IMR-90 (cell line): ENCODE measurements around the gene ZNF300. TPM values are rescaled to one million over a fixed set of nuclear protein-coding genes. Genes with fewer than 3 reads are reported as not detected.

ENCODE experiments used
- ATAC-seq: fragments of 200-7000 bp; cut with Tn5 transposase; 2 replicates; pipeline ENCODE4 v1.9.1; 2020; ENCODE audit warnings: low read depth, mild to moderate bottlenecking, moderate library complexity
- BruUV-seq: library from RNA; stranded (reverse); fragments of 400-500 nt; replicated peaks from 2 replicates; lab custom pipeline; 2021; lab: Mats Ljungman, UMichigan
- CTCF ChIA-PET: fragments of 300-600 bp; formaldehyde crosslinking; extraction: SDS; loops from one replicate; lab custom pipeline; 2021; ENCODE audit warnings: antibody characterized with exemption; lab: Yijun Ruan, JAX
- POLR2A ChIA-PET: fragments of 300-600 bp; sonication (Branson Sonifier 250); formaldehyde crosslinking; loops from one replicate; lab custom pipeline; 2022; ENCODE audit warnings: antibody characterized with exemption; ENCODE audit not compliant: unreplicated experiment; lab: Charles Lee
- DNase-seq: peaks from one replicate; pipeline ENCODE4 v3.0.0; 2013
- H2AFZ ChIP-seq: replicated peaks from 2 replicates; pipeline ENCODE3; 2013; ENCODE audit warnings: low read length, mild to moderate bottlenecking; ENCODE audit not compliant: poor library complexity
- H2AK5ac ChIP-seq: 2 replicates; pipeline ENCODE4 v1.6.1; 2013; ENCODE audit warnings: low read depth, low read length, inconsistent platforms
- H2AK9ac ChIP-seq: replicated peaks from 2 replicates; pipeline ENCODE3; 2013; ENCODE audit warnings: mild to moderate bottlenecking, low read depth, low read length, moderate library complexity; ENCODE audit not compliant: poor library complexity
- H2BK120ac ChIP-seq: 2 replicates; pipeline ENCODE4 v1.6.1; 2013; ENCODE audit warnings: low read depth, low read length, inconsistent platforms
- H2BK15ac ChIP-seq: 3 replicates; pipeline ENCODE4 v1.6.1; 2013; ENCODE audit warnings: low read depth, low read length, inconsistent platforms
- H2BK20ac ChIP-seq: 2 replicates; pipeline ENCODE4 v1.6.1; 2013; ENCODE audit warnings: low read depth, mild to moderate bottlenecking, inconsistent platforms, low read length, moderate library complexity
- H2BK5ac ChIP-seq: 2 replicates; pipeline ENCODE4 v1.6.1; 2013; ENCODE audit warnings: mild to moderate bottlenecking, low read depth, low read length, inconsistent platforms; ENCODE audit not compliant: poor library complexity, severe bottlenecking
- H3K14ac ChIP-seq: replicated peaks from 2 replicates; pipeline ENCODE4 v1.6.1; 2013; ENCODE audit warnings: low read depth, low read length, inconsistent platforms
- H3K18ac ChIP-seq: 2 replicates; pipeline ENCODE4 v1.6.1; 2013; ENCODE audit warnings: low read depth, low read length, control low read depth
- H3K23ac ChIP-seq: 2 replicates; pipeline ENCODE4 v1.6.1; 2013; ENCODE audit warnings: low read depth, low read length, inconsistent platforms
- H3K27ac ChIP-seq: 2 replicates; pipeline ENCODE4 v1.5.1; 2013; ENCODE audit warnings: mild to moderate bottlenecking, control low read depth, low read length; ENCODE audit not compliant: insufficient read depth
- H3K27me3 ChIP-seq: 2 replicates; pipeline ENCODE4 v1.6.1; 2013; ENCODE audit warnings: low read length; ENCODE audit not compliant: control insufficient read depth, insufficient read depth
- H3K36me3 ChIP-seq: 2 replicates; pipeline ENCODE4 v1.6.1; 2013; ENCODE audit warnings: low read length, mixed read lengths; ENCODE audit not compliant: control insufficient read depth, insufficient read depth
- H3K4ac ChIP-seq: 2 replicates; pipeline ENCODE4 v1.6.1; 2013; ENCODE audit warnings: low read depth, low read length, inconsistent platforms
- H3K4me1 ChIP-seq: 2 replicates; pipeline ENCODE4 v1.6.1; 2013; ENCODE audit warnings: low read length, mixed read lengths; ENCODE audit not compliant: control insufficient read depth, insufficient read depth
- H3K4me2 ChIP-seq: 2 replicates; pipeline ENCODE4 v1.6.1; 2013; ENCODE audit warnings: low read depth, mild to moderate bottlenecking, control low read depth, low read length, moderate library complexity
- H3K4me3 ChIP-seq: 2 replicates; pipeline ENCODE4 v1.5.1; 2013; ENCODE audit warnings: low read depth, mild to moderate bottlenecking, control low read depth, low read length, moderate library complexity; ENCODE audit not compliant: insufficient read depth
- H3K56ac ChIP-seq: 2 replicates; pipeline ENCODE4 v1.6.1; 2013; ENCODE audit warnings: low read length, inconsistent platforms; ENCODE audit not compliant: insufficient read depth; ENCODE audit errors: extremely low read depth
- H3K79me1 ChIP-seq, 2 experiments: 2 replicates each; pipeline ENCODE4 v1.6.1; 2013; ENCODE audit warnings: low read length in 2 of 2, inconsistent platforms in 1 of 2, low read depth in 1 of 2
- H3K9ac ChIP-seq: 2 replicates; pipeline ENCODE4 v1.6.1; 2013; ENCODE audit warnings: low read depth, low read length, control low read depth
- H3K9me1 ChIP-seq: 2 replicates; pipeline ENCODE4 v1.6.1; 2013; ENCODE audit warnings: low read length, inconsistent platforms; ENCODE audit not compliant: insufficient read depth
- H3K9me3 ChIP-seq: 2 replicates; pipeline ENCODE4 v1.6.1; 2013; ENCODE audit warnings: low read length; ENCODE audit not compliant: control insufficient read depth, insufficient read depth
- H4K20me1 ChIP-seq: 2 replicates; pipeline ENCODE4 v1.6.1; 2013; ENCODE audit warnings: low read length, inconsistent platforms; ENCODE audit not compliant: insufficient read depth
- H4K5ac ChIP-seq: 2 replicates; pipeline ENCODE4 v1.6.1; 2013; ENCODE audit warnings: mild to moderate bottlenecking, low read depth, low read length, control low read depth
- H4K8ac ChIP-seq, 2 experiments: 2 replicates each; pipeline ENCODE4 v1.6.1; 2013; ENCODE audit warnings: low read depth in 2 of 2, low read length in 2 of 2, control low read depth in 1 of 2, inconsistent platforms in 1 of 2
- H4K91ac ChIP-seq: 2 replicates; pipeline ENCODE4 v1.6.1; 2013; ENCODE audit warnings: low read depth, low read length, inconsistent platforms; ENCODE audit not compliant: insufficient read depth
- BHLHE40 ChIP-seq: fragments of 150-350 bp; IDR thresholded peaks from 2 replicates; pipeline ENCODE4 v1.6.1; 2016; ENCODE audit warnings: mild to moderate bottlenecking, low read depth, low read length
- CHD1 ChIP-seq: IDR thresholded peaks from 2 replicates; pipeline ENCODE4 v1.6.1; 2012; ENCODE audit warnings: low read depth, low read length, improper control_type of control experiment
- RFX5 ChIP-seq: IDR thresholded peaks from 2 replicates; pipeline ENCODE4 v1.8.0; 2012; ENCODE audit warnings: low read depth, mild to moderate bottlenecking, low read length, moderate library complexity
- USF2 ChIP-seq: fragments of 150-350 bp; IDR thresholded peaks from 2 replicates; pipeline ENCODE4 v1.6.1; 2017; ENCODE audit warnings: mild to moderate bottlenecking, antibody characterized with exemption, low read length, low read depth
- WGBS, 2 experiments: methylation state at CpG; one replicate each; pipeline versions ENCODE4 v1.1.5 to v1.1.7; 2013; ENCODE audit warnings: missing lambda C conversion rate in 2 of 2; ENCODE audit not compliant: insufficient read length in 1 of 2; ENCODE audit errors: extremely low coverage in 2 of 2; 5-methylcytosine and 5-hydroxymethylcytosine counted together
- dilution Hi-C: fragments of 300-500 bp; cut with HindIII; formaldehyde crosslinking; loops from one replicate; pipeline ENCODE4 v1.14.3; 2018; ENCODE audit warnings: low sequenced_read_pairs; ENCODE audit not compliant: unreplicated experiment
- in situ Hi-C: fragments of 300-500 bp; cut with MboI; formaldehyde crosslinking; loops from 3 replicates; pipeline ENCODE4 v1.14.3; 2019; ENCODE audit warnings: low sequenced_read_pairs, inconsistent platforms, mixed read lengths
- intact Hi-C: fragments of 100-400 bp; cut with micrococcal nuclease; formaldehyde crosslinking; loops from 2 replicates; pipeline ENCODE4 v1.10.0; 2022
- polyA plus RNA-seq, 3 experiments: library from polyadenylated mRNA; depleted of rRNA; stranded (reverse); fragments of >200 nt; gene quantifications; 2 replicates each; pipeline ENCODE4 v1.2.3, GENCODE V29; 2012; ENCODE audit warnings: low replicate concordance in 1 of 3
- total RNA-seq: library from RNA; depleted of rRNA; stranded (reverse); fragments of >200 nt; gene quantifications from 2 replicates; pipeline ENCODE4 v1.2.3, GENCODE V29; 2012

The ZNF300 gene
- total and polyA plus RNA-seq, 2 of the 4 experiments (the other 2 are of a cell fraction), result 5.2 to 6.1 TPM

- Histone ChIP-seq H4K91ac (peak overlapping the region; percentile 68; the same call in 1 of the 2 replicates), H3K27ac (peak overlapping the region; percentile 51; the same call in 1 of the 2 replicates), H3K23ac (peak overlapping the region; percentile 82), H4K8ac (peak overlapping the region; percentile 77 to 88; a peak in 2 of 4 replicates), H2BK5ac (no peak overlapping the region), H2BK120ac (peak overlapping the region; percentile 77), H3K27me3 (no peaks in the 10 kb centered on the region), H3K9ac (no peak overlapping the region), H3K79me1 (no peaks in the 10 kb centered on the region), H3K4me2 (no peak overlapping the region), H3K56ac (peak overlapping the region; percentile 51; the same call in 1 of the 2 replicates), H3K4me3 (peak overlapping the region; percentile 46), H3K4ac (peak overlapping the region; percentile 72; the same call in 1 of the 2 replicates), H2BK15ac (no peak overlapping the region; the same call in 2 of the 3 replicates), H2BK20ac (peak overlapping the region; percentile 95; the same call in 1 of the 2 replicates), H2AK5ac (no peak overlapping the region), H3K14ac (peak overlapping the region; percentile 89), H4K5ac (no peak overlapping the region), H3K18ac (peak overlapping the region; percentile 24; the same call in 1 of the 2 replicates), H2AK9ac (peak overlapping the region; percentile 72), H4K20me1 (no peaks in the 10 kb centered on the region), H3K9me3 (peaks cover 32% of the 10 kb centered on the region), H3K4me1 (no peaks in the 10 kb centered on the region), H3K36me3 (no peaks in the 10 kb centered on the region), H2AFZ (peak overlapping the region; percentile 87), H3K9me1 (no peaks in the 10 kb centered on the region)
- 14% methylated on average over 24 of the region's 34 CpGs; no CpG with 5 or more reads in 1 of the 2 experiments for WGBS, 2 experiments
- BruUV-seq, result no TSS peak
- no peak for ATAC-seq
- in situ Hi-C loops, result no loop called here
- ChIA-PET CTCF (no interaction called here), POLR2A (no interaction called here)
- intact Hi-C loops, result no loop called here
- peak; percentile 39 for DNase-seq
- TF ChIP-seq RFX5, result no peak
- TF ChIP-seq USF2, result no peak
- TF ChIP-seq CHD1, result no peak
- 0 out of 2 replicates have a peak, but pooled peaks have one; percentile 15 for TF ChIP-seq BHLHE40
- dilution Hi-C loops, result no loop called here
Observed at GRCh38 chr5:150946351-150946905, 41.6 kb upstream of the ZNF300 start.
